HEK293 (cell line): ENCODE results near the gene MMP28.

Source experiments
- ELK4 ChIP-seq: IDR thresholded peaks from 2 replicates; pipeline ENCODE4 v1.6.1; 2011; ENCODE audit warnings: mild to moderate bottlenecking, low read depth, low read length, borderline replicate concordance
- FEZF1 ChIP-seq: fragments of 450-650 bp; formaldehyde crosslinking; IDR thresholded peaks from 2 replicates; pipeline ENCODE4 v1.5.1; 2016; ENCODE audit warnings: missing biosample characterization, missing genetic modification characterization
- KLF16 ChIP-seq: fragments of 450-650 bp; formaldehyde crosslinking; IDR thresholded peaks from 2 replicates; pipeline ENCODE4 v1.5.1; 2017; ENCODE audit warnings: missing biosample characterization, missing genetic modification characterization
- KLF17 ChIP-seq: fragments of 450-650 bp; formaldehyde crosslinking; IDR thresholded peaks from 2 replicates; pipeline ENCODE4 v1.5.1; 2016; ENCODE audit warnings: missing biosample characterization, missing genetic modification characterization
- PRDM2 ChIP-seq: fragments of 450-650 bp; formaldehyde crosslinking; IDR thresholded peaks from 2 replicates; pipeline ENCODE4 v1.5.1; 2016; ENCODE audit warnings: missing biosample characterization, missing genetic modification characterization, borderline replicate concordance
- SALL2 ChIP-seq: fragments of 450-650 bp; formaldehyde crosslinking; IDR thresholded peaks from 2 replicates; pipeline ENCODE4 v1.5.0; 2017; ENCODE audit warnings: missing biosample characterization, mild to moderate bottlenecking, missing genetic modification characterization, borderline replicate concordance
- SP7 ChIP-seq: fragments of 450-650 bp; formaldehyde crosslinking; IDR thresholded peaks from 2 replicates; pipeline ENCODE4 v1.5.1; 2016; ENCODE audit warnings: missing biosample characterization, missing genetic modification characterization
- ZBTB1 ChIP-seq: fragments of 450-650 bp; formaldehyde crosslinking; IDR thresholded peaks from 2 replicates; pipeline ENCODE4 v1.5.1; 2016; ENCODE audit warnings: missing biosample characterization, missing genetic modification characterization
- ZBTB17 ChIP-seq: fragments of 450-650 bp; formaldehyde crosslinking; IDR thresholded peaks from 2 replicates; pipeline ENCODE4 v1.5.1; 2016; ENCODE audit warnings: missing biosample characterization, missing genetic modification characterization
- ZBTB21 ChIP-seq: fragments of 450-650 bp; formaldehyde crosslinking; IDR thresholded peaks from 2 replicates; pipeline ENCODE4 v1.5.1; 2017; ENCODE audit warnings: missing biosample characterization, missing genetic modification characterization
- ZBTB6 ChIP-seq: fragments of 450-650 bp; formaldehyde crosslinking; IDR thresholded peaks from 2 replicates; pipeline ENCODE4 v1.5.1; 2017; ENCODE audit warnings: missing biosample characterization, missing genetic modification characterization
- ZBTB7A ChIP-seq: fragments of 450-650 bp; formaldehyde crosslinking; IDR thresholded peaks from 2 replicates; pipeline ENCODE4 v1.5.1; 2016; ENCODE audit warnings: low read depth, missing biosample characterization, missing genetic modification characterization
- ZFP41 ChIP-seq: fragments of 450-650 bp; formaldehyde crosslinking; IDR thresholded peaks from 2 replicates; pipeline ENCODE4 v1.5.1; 2016; ENCODE audit warnings: missing biosample characterization, missing genetic modification characterization, borderline replicate concordance
- ZNF132 ChIP-seq: fragments of 450-650 bp; formaldehyde crosslinking; IDR thresholded peaks from 2 replicates; pipeline ENCODE4 v1.5.1; 2017; ENCODE audit warnings: missing biosample characterization, missing genetic modification characterization, borderline replicate concordance
- ZNF146 ChIP-seq: fragments of 450-650 bp; formaldehyde crosslinking; IDR thresholded peaks from 2 replicates; pipeline ENCODE4 v1.5.1; 2016; ENCODE audit warnings: missing biosample characterization, missing genetic modification characterization
- ZNF148 ChIP-seq: fragments of 450-650 bp; formaldehyde crosslinking; IDR thresholded peaks from 2 replicates; pipeline ENCODE4 v1.5.0; 2017; ENCODE audit warnings: missing biosample characterization, missing genetic modification characterization, borderline replicate concordance
- ZNF18 ChIP-seq: fragments of 450-650 bp; formaldehyde crosslinking; IDR thresholded peaks from 2 replicates; pipeline ENCODE4 v1.5.1; 2016; ENCODE audit warnings: missing biosample characterization, missing genetic modification characterization
- ZNF416 ChIP-seq: fragments of 450-650 bp; formaldehyde crosslinking; IDR thresholded peaks from 2 replicates; pipeline ENCODE4 v1.5.1; 2016; ENCODE audit warnings: missing biosample characterization, missing genetic modification characterization
- ZNF48 ChIP-seq: fragments of 450-650 bp; formaldehyde crosslinking; IDR thresholded peaks from 2 replicates; pipeline ENCODE4 v1.5.1; 2016; ENCODE audit warnings: missing biosample characterization, missing genetic modification characterization
- ZNF513 ChIP-seq: fragments of 450-650 bp; IDR thresholded peaks from 2 replicates; pipeline ENCODE4 v1.5.1; 2018; ENCODE audit warnings: missing biosample characterization, missing genetic modification characterization
- ZNF544 ChIP-seq: fragments of 450-650 bp; formaldehyde crosslinking; IDR thresholded peaks from 2 replicates; pipeline ENCODE4 v1.5.0; 2017; ENCODE audit warnings: missing biosample characterization, missing genetic modification characterization
- ZNF645 ChIP-seq: fragments of 450-650 bp; formaldehyde crosslinking; IDR thresholded peaks from 2 replicates; pipeline ENCODE4; 2016; ENCODE audit warnings: missing biosample characterization, missing genetic modification characterization
- ZNF658 ChIP-seq: fragments of 450-650 bp; formaldehyde crosslinking; IDR thresholded peaks from 2 replicates; pipeline ENCODE4; 2016; ENCODE audit warnings: missing biosample characterization, missing genetic modification characterization
- ZSCAN16 ChIP-seq: fragments of 450-650 bp; formaldehyde crosslinking; IDR thresholded peaks from 2 replicates; pipeline ENCODE4 v1.5.1; 2016; ENCODE audit warnings: missing biosample characterization, missing genetic modification characterization
- ZSCAN23 ChIP-seq: fragments of 450-650 bp; formaldehyde crosslinking; IDR thresholded peaks from 2 replicates; pipeline ENCODE4 v1.5.1; 2016; ENCODE audit warnings: missing biosample characterization, missing genetic modification characterization

MMP28 gene

GRCh38 chr17:35729405-35729833, 66.0 kb downstream of the MMP28 start (continued):
- TF ChIP-seq FEZF1 (tag by site-specific recombination) (peak; percentile 99), ZBTB7A (tag by site-specific recombination) (no peak), ZNF148 (tag by site-specific recombination) (no peak), ZSCAN16 (tag by site-specific recombination) (no peak), ZNF658 (tag by site-specific recombination) (no peak), ZNF146 (tag by site-specific recombination) (no peak), ZNF416 (tag by site-specific recombination) (no peak), ZBTB17 (peak; percentile 40; the same call in 1 of the 2 replicates), SP7 (tag by site-specific recombination) (peak; percentile 71), ZNF132 (tag by site-specific recombination) (no peak), ZSCAN23 (tag by site-specific recombination) (no peak), ZNF513 (tag by site-specific recombination) (no peak), ZNF48 (no peak), ZNF544 (tag by site-specific recombination) (no peak), ZNF645 (tag by site-specific recombination) (no peak), KLF16 (no peak), SALL2 (tag by site-specific recombination) (no peak), ZNF18 (tag by site-specific recombination) (no peak), ZBTB6 (tag by site-specific recombination) (no peak), ZFP41 (tag by site-specific recombination) (no peak), ELK4 (no peak), PRDM2 (tag by site-specific recombination) (no peak), ZBTB1 (no peak), KLF17 (tag by site-specific recombination) (no peak), ZBTB21 (no peak)
